H54 (cell line): ENCODE data around the gene DDX49.

Source experiments
- DNase-seq: peaks from one replicate; pipeline ENCODE4 v3.0.0; 2011; ENCODE audit warnings: low spot score, mixed read lengths; ENCODE audit not compliant: insufficient read length
- FAIRE-seq: peaks from 3 replicates; lab custom pipeline; 2011; peaks lifted over from hg19 to GRCh38; lab: Jason Lieb, UNC
- POLR2A ChIP-seq: IDR thresholded peaks from 2 replicates; pipeline ENCODE4 v1.6.1; 2011; ENCODE audit warnings: low read depth, mild to moderate bottlenecking, low read length

The DDX49 gene, protein sequence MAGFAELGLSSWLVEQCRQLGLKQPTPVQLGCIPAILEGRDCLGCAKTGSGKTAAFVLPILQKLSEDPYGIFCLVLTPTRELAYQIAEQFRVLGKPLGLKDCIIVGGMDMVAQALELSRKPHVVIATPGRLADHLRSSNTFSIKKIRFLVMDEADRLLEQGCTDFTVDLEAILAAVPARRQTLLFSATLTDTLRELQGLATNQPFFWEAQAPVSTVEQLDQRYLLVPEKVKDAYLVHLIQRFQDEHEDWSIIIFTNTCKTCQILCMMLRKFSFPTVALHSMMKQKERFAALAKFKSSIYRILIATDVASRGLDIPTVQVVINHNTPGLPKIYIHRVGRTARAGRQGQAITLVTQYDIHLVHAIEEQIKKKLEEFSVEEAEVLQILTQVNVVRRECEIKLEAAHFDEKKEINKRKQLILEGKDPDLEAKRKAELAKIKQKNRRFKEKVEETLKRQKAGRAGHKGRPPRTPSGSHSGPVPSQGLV

GRCh38 chr19:18919086-18919899 is at the start of gene DDX49, which contains the start of gene COPE:
Gene DDX49, plus strand, starts transcription at chr19:18919715. Its CDS starts 27 bp downstream, at chr19:18919742.
Gene COPE, minus strand, starts transcription at chr19:18919387. Its CDS starts 39 bp downstream, at chr19:18919348.
- DNase-seq (peak; percentile 98), FAIRE-seq (peak; percentile 66)
- peak; percentile 69 for TF ChIP-seq POLR2A

DNA sequence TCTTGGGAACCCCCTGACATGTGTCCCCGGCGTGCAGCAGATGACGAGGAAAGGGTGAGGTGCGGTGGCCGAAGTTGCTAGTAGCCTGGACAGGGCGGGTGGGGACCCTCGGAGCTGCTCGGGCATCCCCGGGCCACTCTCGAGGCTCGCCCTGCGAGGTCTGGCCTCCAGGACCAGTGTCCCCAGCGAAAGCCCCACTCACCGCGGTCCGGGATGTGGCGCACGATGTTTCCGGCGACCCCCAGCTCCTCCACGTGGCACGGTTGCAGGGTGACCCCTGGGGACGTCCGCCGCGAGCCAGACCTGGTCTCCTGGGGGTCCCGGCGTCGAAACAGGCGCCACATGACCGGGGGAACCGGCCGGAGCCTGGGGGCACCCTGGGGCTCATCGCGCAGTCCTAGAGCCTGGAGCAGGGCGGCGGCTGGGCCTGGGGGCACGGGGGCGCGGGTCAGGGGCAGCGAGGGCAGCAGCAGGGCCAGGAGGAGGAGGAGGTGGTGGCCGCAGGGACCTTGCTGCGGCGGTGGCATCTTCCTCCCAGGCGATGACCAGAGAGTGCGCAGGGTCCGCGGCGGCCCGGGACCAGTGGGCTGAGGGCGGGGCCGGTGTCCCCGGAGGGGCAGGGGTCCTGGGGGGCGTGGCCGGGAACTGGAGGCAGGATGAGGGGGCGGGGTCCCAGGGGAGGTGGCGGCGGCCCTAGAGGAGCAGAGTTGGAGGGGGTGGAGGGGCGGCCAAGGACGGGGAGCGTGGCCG is 49.6 kb upstream of the DDX49 start:
- FAIRE-seq = no peak
- no peak for DNase-seq
- no peak for TF ChIP-seq POLR2A

DNA sequence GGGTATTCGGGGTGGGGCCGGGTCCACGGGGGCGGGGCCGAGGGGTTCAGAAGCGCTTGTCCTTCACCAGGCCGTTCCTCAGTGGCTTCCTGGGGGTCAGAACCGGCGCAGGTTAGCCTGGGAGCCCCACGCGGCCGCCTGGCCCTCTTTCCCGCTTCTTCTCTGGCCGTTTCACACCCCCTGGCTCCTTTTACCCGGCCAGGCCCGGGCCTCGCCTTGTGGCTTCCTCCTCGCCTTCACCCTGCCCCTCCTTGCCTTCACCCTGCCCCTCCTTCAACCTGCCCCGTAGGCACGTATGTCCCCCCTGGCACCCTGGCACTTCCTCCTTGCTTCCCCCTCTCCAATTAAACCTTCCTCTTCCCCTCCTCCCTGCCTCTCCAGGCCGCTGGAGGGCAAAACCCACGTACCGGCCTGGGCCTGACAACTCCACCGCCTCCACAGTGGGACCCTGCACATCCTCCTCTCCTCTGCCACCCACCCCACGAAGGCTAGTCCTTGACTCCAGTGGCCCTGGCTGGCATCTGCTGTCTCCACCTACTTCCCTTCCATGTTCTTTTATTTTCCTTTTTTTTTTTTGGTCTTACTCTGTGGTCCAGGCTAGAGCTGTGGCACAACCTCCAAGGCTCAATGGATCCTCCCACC is 48.9 kb upstream of the DDX49 start:
- no peak for FAIRE-seq
- no peak for DNase-seq
- no peak for TF ChIP-seq POLR2A

DNA sequence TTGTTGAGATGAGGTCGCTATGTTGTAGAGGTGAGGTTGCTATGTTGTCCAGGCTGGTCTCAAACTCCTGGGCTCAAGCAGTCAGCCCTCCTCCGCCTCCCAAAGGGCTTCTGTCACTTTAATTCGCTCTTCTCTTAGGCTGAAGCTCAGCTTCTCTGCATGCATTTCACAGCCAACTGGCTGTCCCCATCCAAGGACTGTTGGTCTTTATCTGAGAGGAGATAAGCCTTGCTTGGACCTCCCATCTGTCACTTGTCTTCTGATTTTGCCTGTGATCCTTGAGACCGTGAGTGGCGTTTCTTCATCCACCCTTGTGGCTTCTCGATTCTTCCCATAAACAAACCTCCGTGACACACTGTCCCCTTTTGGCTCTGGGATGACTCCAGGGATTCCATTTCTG is 48.0 kb upstream of the DDX49 start:
- no peak for DNase-seq
- no peak for FAIRE-seq
- TF ChIP-seq POLR2A = no peak

DNA sequence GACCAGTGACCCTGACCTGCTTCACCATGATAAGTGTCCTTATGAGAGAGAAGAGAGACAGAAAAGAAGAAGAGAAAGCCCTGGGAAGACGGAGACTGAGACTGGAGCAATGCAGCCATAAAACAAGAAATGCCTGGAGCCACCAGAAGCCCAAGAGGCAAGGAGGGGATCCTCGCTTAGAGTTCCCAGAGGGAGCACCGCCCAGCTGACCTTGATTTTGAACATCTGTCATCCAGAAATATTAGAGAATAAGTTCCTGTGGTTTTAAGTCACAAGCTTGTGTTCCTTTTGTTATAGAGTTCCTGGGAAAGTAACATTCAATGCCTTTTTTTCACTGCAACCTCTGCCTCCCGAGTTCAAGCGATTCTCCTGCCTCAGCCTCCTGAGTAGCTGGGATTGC is 43.8 kb upstream of the DDX49 start:
- FAIRE-seq = no peak
- no peak for TF ChIP-seq POLR2A
- no peak for DNase-seq

DNA sequence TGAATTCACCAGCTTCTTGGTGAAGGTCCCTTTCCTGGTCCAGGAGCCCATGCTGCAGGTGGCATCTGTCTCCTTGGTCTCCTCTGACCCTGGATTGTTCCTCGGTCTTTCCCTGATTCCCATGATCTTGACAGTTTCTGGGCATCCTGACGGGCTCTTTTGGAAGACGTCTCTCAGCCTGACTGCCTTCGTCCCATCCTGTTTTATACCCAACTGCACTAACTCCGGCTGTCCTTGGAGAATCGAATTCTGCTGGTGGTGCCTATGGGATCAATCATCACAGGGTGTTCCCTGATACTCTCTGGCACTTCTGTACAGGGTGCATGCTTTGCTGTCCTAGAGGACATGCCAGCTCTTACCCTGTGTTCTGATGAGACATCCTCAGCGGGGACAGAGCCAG is 42.6 kb upstream of the DDX49 start:
- FAIRE-seq (no peak), DNase-seq (no peak)
- no peak for TF ChIP-seq POLR2A

DNA sequence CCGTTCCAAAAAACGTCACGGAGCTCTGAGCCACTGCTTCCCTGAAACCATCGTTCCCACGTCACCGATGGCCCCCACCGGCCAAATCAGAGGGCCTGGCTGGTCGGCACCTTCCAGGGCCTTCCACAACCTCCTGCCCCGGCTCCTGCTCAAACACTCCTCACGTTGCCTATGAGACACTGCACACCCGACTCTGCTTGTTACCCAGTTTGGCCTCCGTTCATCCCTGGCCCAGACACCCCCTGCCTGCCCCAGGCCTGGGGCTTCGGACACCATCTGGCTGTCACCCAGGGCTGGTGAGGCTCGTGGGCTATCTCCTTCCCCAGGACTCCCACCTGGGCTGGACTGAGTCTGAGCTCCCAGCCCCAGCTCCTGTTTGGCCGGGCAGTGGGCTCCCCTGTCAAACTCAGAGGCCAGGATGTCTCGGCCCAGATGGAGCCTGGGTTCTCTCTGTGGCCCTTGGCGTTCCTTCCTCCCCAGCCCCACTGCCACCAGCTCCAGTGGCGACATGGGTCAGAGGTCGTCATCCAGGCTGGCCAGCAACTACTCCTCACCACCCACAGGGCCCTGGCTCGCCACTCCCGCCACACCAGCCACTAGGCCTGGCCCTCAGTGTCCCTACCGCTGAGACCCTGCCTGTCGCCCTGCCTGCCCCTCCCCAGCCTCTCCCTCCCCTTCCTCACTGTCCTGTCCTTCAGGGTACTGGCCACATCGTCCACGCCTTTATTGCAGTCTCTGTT is 41.3 kb upstream of the DDX49 start:
- TF ChIP-seq POLR2A = no peak
- FAIRE-seq (no peak), DNase-seq (no peak)

DNA sequence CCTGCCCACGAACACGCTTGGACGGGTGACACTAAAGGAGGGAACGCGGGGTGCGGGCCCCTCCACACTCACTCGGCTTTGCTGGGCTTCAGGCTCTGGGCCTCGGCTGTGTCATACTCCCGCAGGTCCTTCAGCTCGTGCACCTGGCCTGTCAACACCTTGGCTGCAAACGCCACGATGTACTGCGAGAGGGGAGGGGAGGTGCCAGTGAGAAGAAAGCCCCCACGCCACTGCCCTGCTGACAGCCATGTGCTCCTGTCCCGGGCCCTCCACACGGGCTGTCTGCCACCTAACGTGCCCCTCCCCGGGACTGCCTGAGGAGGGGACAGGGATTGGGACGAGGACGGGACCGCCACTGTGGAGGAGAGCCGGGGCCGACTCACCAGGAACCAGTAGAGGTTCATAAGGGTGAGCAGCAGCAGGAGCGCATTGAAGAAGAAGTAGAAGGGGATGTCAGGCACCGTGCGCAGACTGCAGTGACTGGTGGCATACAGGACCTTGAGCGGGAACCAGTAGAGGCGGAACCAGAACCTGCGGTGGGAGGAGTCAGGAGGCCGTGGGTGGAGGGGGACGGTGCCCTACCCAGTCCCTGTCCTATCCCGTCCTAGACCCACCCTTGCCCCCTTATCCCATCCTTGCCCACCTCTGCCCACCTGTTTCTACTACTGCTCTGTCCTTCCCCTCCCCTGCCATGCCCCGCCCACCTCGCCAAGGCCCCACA is 40.5 kb upstream of the DDX49 start:
- FAIRE-seq = no peak
- TF ChIP-seq POLR2A = no peak
- no peak for DNase-seq

- FAIRE-seq (no peak), DNase-seq (no peak)
- TF ChIP-seq POLR2A = no peak
These were observed 39.7 kb upstream of the DDX49 start for GRCh38 chr19:18879579-18880373.

- DNase-seq (no peak), FAIRE-seq (no peak)
- no peak for TF ChIP-seq POLR2A
These were observed 38.0 kb upstream of the DDX49 start for GRCh38 chr19:18881491-18881890.
